Spleen (tissue), 11 donors: ENCODE measurements around the gene PHKA1. TPM values are rescaled to one million over a fixed set of nuclear protein-coding genes. Genes with fewer than 3 reads are reported as not detected.

Experiments used
- DNase-seq: peaks from one replicate; pipeline ENCODE4 v3.0.0-alpha.2; 2020
- H3K27ac ChIP-seq, 8 donors: fragments of 200-600 bp; sonication (generic) in 7 of 8; 1 replicate in 4 of 8; 2 replicates in 4 of 8; pipeline versions ENCODE4 v1.5.0 to v1.8.0; 2016 to 2021; ENCODE audit warnings: inconsistent platforms in 4 of 8, mild to moderate bottlenecking in 4 of 8, moderate library complexity in 1 of 8
- H3K27me3 ChIP-seq, 7 donors: fragments of 200-600 bp; sonication (generic) in 6 of 7; replicated peaks in 1 of 7; 1 replicate in 4 of 7; 2 replicates in 3 of 7; pipeline versions ENCODE4 v1.5.0 to v1.8.0; 2016 to 2021; ENCODE audit warnings: inconsistent platforms in 3 of 7, mild to moderate bottlenecking in 1 of 7
- H3K36me3 ChIP-seq, 6 donors: fragments of 200-600 bp; sonication (generic) in 5 of 6; 1 replicate in 4 of 6; 2 replicates in 2 of 6; pipeline versions ENCODE4 v1.5.0 to v1.8.0; 2016 to 2021; ENCODE audit warnings: inconsistent platforms in 2 of 6
- H3K4me1 ChIP-seq, 6 donors: fragments of 200-600 bp; sonication (generic) in 5 of 6; 1 replicate in 3 of 6; 2 replicates in 3 of 6; pipeline versions ENCODE4 v1.5.0 to v1.8.0; 2016 to 2021; ENCODE audit warnings: inconsistent platforms in 3 of 6
- H3K4me3 ChIP-seq, 8 donors: fragments of 200-600 bp; sonication (generic) in 7 of 8; 1 replicate in 4 of 8; 2 replicates in 4 of 8; pipeline versions ENCODE4 v1.5.0 to v1.8.0; 2016 to 2021; ENCODE audit warnings: inconsistent platforms in 4 of 8, mild to moderate bottlenecking in 4 of 8, moderate library complexity in 2 of 8
- H3K9me3 ChIP-seq, 8 donors: fragments of 200-600 bp; sonication (generic) in 7 of 8; 1 replicate in 4 of 8; 2 replicates in 4 of 8; pipeline versions ENCODE4 v1.5.0 to v1.8.0; 2016 to 2021; ENCODE audit warnings: inconsistent platforms in 4 of 8
- CTCF ChIP-seq, 11 experiments: fragments of 200-600 bp in 7 of 11; fragments of 450-650 bp in 4 of 11; sonication (generic) in 4 of 11; IDR thresholded peaks in 8 of 11; conservative IDR thresholded peaks in 3 of 11; 1 replicate in 7 of 11; 2 replicates in 4 of 11; pipeline versions ENCODE4 v1.4.0 to v1.8.0; 2016 to 2021; ENCODE audit warnings: antibody characterized with exemption in 11 of 11, inconsistent platforms in 4 of 11, mild to moderate bottlenecking in 1 of 11
- POLR2A ChIP-seq, 3 donors: fragments of 450-650 bp; IDR thresholded peaks; one replicate each; pipeline ENCODE4 v1.5.1; 2017; ENCODE audit warnings: antibody characterized with exemption in 3 of 3, mild to moderate bottlenecking in 1 of 3
- POLR2AphosphoS5 ChIP-seq, 3 donors: sonication (generic); formaldehyde crosslinking; IDR thresholded peaks; one replicate each; pipeline ENCODE4 v1.5.1; 2017; ENCODE audit warnings: antibody characterized with exemption in 3 of 3
- WGBS, 5 donors: extraction: QIAGEN DNeasy Blood & Tissue Kit in 3 of 5; methylation state at CpG; one replicate each; pipeline versions ENCODE4 v1.1.5 to v1.1.7; 2013 to 2018; 5-methylcytosine and 5-hydroxymethylcytosine counted together
- intact Hi-C: fragments of 100-400 bp; cut with DNase I; formaldehyde crosslinking; loops from one replicate; pipeline ENCODE4 v1.15.0; 2023; ENCODE audit warnings: low total_unique reads
- polyA plus RNA-seq, 3 donors: library from polyadenylated mRNA; stranded (reverse); fragments of 200-250 nt; gene quantifications; one replicate each; pipeline ENCODE4 v1.2.1, GENCODE V29; 2013
- total RNA-seq, 7 donors: library from RNA; depleted of rRNA in 3 of 7; stranded (reverse); fragments of >200 nt in 3 of 7; fragmentation: NEBNext Ultra II Directional in 4 of 7; extraction: Animal tissue kit (Norgen Biotek cat#: 25700) in 4 of 7; gene quantifications; one replicate each; pipeline versions ENCODE4 v1.1.0 to v1.2.1, GENCODE V29; 2016 to 2021
- donor health status: healthy with polysubstance abuse.
- donor health status: DM: no; HTN: no; CAD: no; lungs with moderate emphysema.
- donor health status: DM: no; HTN: no; CAD: no.
- donor health status: Bipolar disorder and iron deficiency.
- donor health status: healthy.
- donor health status: DM: no; HTN: no; CAD: no.
- donor health status: DM: yes; HTN: yes; CAD: no.

The PHKA1 gene
- total and polyA plus RNA-seq, 10 donors: 0.67 to 12.7 (median 6.9) TPM

- WGBS, 5 donors: 32 to 79% (median 67%) methylated on average over 1 of the region's 1 CpG
- H3K4me3 ChIP-seq: no peak overlapping the region
- intact Hi-C loops: no loop called here
- no peaks in the 10 kb centered on the region for H3K9me3 ChIP-seq
- H3K27ac ChIP-seq: no peak overlapping the region
- TF ChIP-seq POLR2AphosphoS5 (IDR thresholded peaks at IDR 0.05): no peak
- TF ChIP-seq POLR2A (IDR thresholded peaks at IDR 0.05): no peak
- TF ChIP-seq CTCF (IDR thresholded peaks at IDR 0.05 in 8 of 11, conservative IDR thresholded peaks at IDR 0.05 in 3 of 11): no peak
- H3K4me1 ChIP-seq: no peaks in the 10 kb centered on the region
- H3K27me3 ChIP-seq: no peaks in the 10 kb centered on the region
- no peaks in the 10 kb centered on the region for H3K36me3 ChIP-seq
- no peak for DNase-seq
Measured at GRCh38 chrX:72621163-72621562, 92.9 kb downstream of the PHKA1 start.

GRCh38 chrX:72620550-72621145 is 93.5 kb downstream of the PHKA1 start:
- no peaks in the 10 kb centered on the region for H3K27me3 ChIP-seq
- 62 to 82% (median 79%) methylated on average over 8 to 9 of the region's 9 CpGs for WGBS, 5 donors
- no peaks in the 10 kb centered on the region for H3K9me3 ChIP-seq
- TF ChIP-seq POLR2AphosphoS5 (IDR thresholded peaks at IDR 0.05) (no peak), CTCF (IDR thresholded peaks at IDR 0.05 in 8 of 11, conservative IDR thresholded peaks at IDR 0.05 in 3 of 11) (no peak), POLR2A (IDR thresholded peaks at IDR 0.05) (no peak)
- no peak overlapping the region for H3K27ac ChIP-seq
- intact Hi-C loops: no loop called here
- H3K36me3 ChIP-seq: no peaks in the 10 kb centered on the region
- H3K4me3 ChIP-seq: no peak overlapping the region
- DNase-seq: no peak
- H3K4me1 ChIP-seq: no peaks in the 10 kb centered on the region

GRCh38 chrX:72609313-72609712 is 104.8 kb downstream of the PHKA1 start:
- Histone ChIP-seq H3K27me3 (peaks cover 0 to 18% (median 0%) of the 10 kb centered on the region in 7 donors), H3K4me1 (no peaks in the 10 kb centered on the region), H3K4me3 (no peak overlapping the region), H3K9me3 (no peaks in the 10 kb centered on the region), H3K36me3 (no peaks in the 10 kb centered on the region), H3K27ac (no peak overlapping the region)
- TF ChIP-seq POLR2A (IDR thresholded peaks at IDR 0.05) (no peak), POLR2AphosphoS5 (IDR thresholded peaks at IDR 0.05) (no peak), CTCF (IDR thresholded peaks at IDR 0.05 in 8 of 11, conservative IDR thresholded peaks at IDR 0.05 in 3 of 11) (no peak)
- WGBS, 5 donors: 55 to 90% (median 66%) methylated on average over 2 of the region's 2 CpGs
- DNase-seq: no peak
- intact Hi-C loops: no loop called here

- Histone ChIP-seq H3K36me3 (no peaks in the 10 kb centered on the region), H3K27me3 (no peaks in the 10 kb centered on the region), H3K4me3 (no peak overlapping the region), H3K9me3 (no peaks in the 10 kb centered on the region), H3K27ac (no peak overlapping the region), H3K4me1 (no peaks in the 10 kb centered on the region)
- intact Hi-C loops: no loop called here
- no peak for DNase-seq
- TF ChIP-seq CTCF (IDR thresholded peaks at IDR 0.05 in 8 of 11, conservative IDR thresholded peaks at IDR 0.05 in 3 of 11) (no peak), POLR2AphosphoS5 (IDR thresholded peaks at IDR 0.05) (no peak), POLR2A (IDR thresholded peaks at IDR 0.05) (no peak)
- WGBS, 5 donors: 59 to 84% (median 70%) methylated on average over 3 of the region's 3 CpGs
Measured at GRCh38 chrX:72604705-72605104, 109.4 kb downstream of the PHKA1 start.
